HepG2 (cell line): ENCODE results near the gene ZNF213. TPM values are rescaled to one million over a fixed set of nuclear protein-coding genes. Genes with fewer than 3 reads are reported as not detected.

ENCODE experiments used
- ATAC-seq: fragments of 200-7000 bp; cut with Tn5 transposase; 3 replicates; pipeline ENCODE4 v1.9.1; 2020; ENCODE audit warnings: mild to moderate bottlenecking, moderate library complexity
- BruUV-seq: library from RNA; stranded (reverse); fragments of 400-500 nt; replicated peaks from 2 replicates; lab custom pipeline; 2021; lab: Mats Ljungman, UMichigan
- CTCF ChIA-PET: fragments of 300-600 bp; formaldehyde crosslinking; extraction: SDS; loops from one replicate; lab custom pipeline; 2021; ENCODE audit warnings: low total read pairs, inconsistent platforms, low intra/inter-chr PET ratio; lab: Yijun Ruan, JAX
- POLR2A ChIA-PET: fragments of 350-600 bp; sonication (Branson Sonifier 250); formaldehyde crosslinking; loops from one replicate; lab custom pipeline; 2020; ENCODE audit warnings: antibody characterized with exemption, inconsistent platforms; lab: Yijun Ruan, JAX
- DNase-seq: peaks from one replicate; pipeline ENCODE4 v3.0.0-alpha.2; 2015; ENCODE audit warnings: low spot score
- FAIRE-seq: peaks from 3 replicates; lab custom pipeline; 2011; peaks lifted over from hg19 to GRCh38; lab: Jason Lieb, UNC
- H2AFZ ChIP-seq: one replicate; pipeline ENCODE4 v1.6.1; 2011; ENCODE audit warnings: low read length, inconsistent platforms
- H3K27ac ChIP-seq: fragments of 300-600 bp; 3 replicates; pipeline ENCODE4 v1.8.0; 2011; ENCODE audit warnings: mixed run types, mild to moderate bottlenecking, mixed read lengths, low read length, inconsistent platforms; ENCODE audit not compliant: insufficient read depth; ENCODE audit errors: extremely low read length
- H3K27me3 ChIP-seq, 2 experiments: fragments of 200-600 bp in 1 of 2; 2 replicates in 1 of 2; 3 replicates in 1 of 2; pipeline versions ENCODE4 v1.6.0 to v1.8.0; 2011; ENCODE audit warnings: low read length in 2 of 2, mild to moderate bottlenecking in 2 of 2, moderate library complexity in 2 of 2, inconsistent platforms in 1 of 2; ENCODE audit not compliant: insufficient read depth in 2 of 2, control insufficient read depth in 1 of 2
- H3K36me3 ChIP-seq, 2 experiments: fragments of 200-600 bp in 1 of 2; replicated peaks in 1 of 2; 2 replicates in 1 of 2; 3 replicates in 1 of 2; pipeline versions ENCODE4 v1.5.1 to v1.8.0; 2011; ENCODE audit warnings: low read length in 2 of 2, inconsistent platforms in 1 of 2; ENCODE audit not compliant: insufficient read depth in 2 of 2, control insufficient read depth in 1 of 2
- H3K4me1 ChIP-seq: 2 replicates; pipeline ENCODE4 v1.5.1; 2012; ENCODE audit warnings: low read length, inconsistent platforms; ENCODE audit not compliant: insufficient read depth
- H3K4me2 ChIP-seq: 2 replicates; pipeline ENCODE4 v1.6.0; 2011; ENCODE audit warnings: low read depth, low read length, inconsistent platforms
- H3K4me3 ChIP-seq, 3 experiments: fragments of 200-600 bp in 1 of 3; sonication (generic), shearing (Covaris generic) in 1 of 3; replicated peaks in 1 of 3; 2 replicates each; pipeline ENCODE4 v1.5.1; 2011 to 2016; ENCODE audit warnings: low read length in 3 of 3, inconsistent platforms in 2 of 3, low read depth in 2 of 3, mild to moderate bottlenecking in 2 of 3, control low read depth in 1 of 3, mixed read lengths in 1 of 3; ENCODE audit not compliant: insufficient read depth in 1 of 3
- H3K79me2 ChIP-seq: one replicate; pipeline ENCODE4 v1.6.1; 2011; ENCODE audit warnings: low read length, inconsistent platforms; ENCODE audit not compliant: insufficient read depth
- H3K9ac ChIP-seq: 2 replicates; pipeline ENCODE4 v1.6.0; 2011; ENCODE audit warnings: mild to moderate bottlenecking, low read depth, low read length, inconsistent platforms; ENCODE audit not compliant: insufficient read depth
- H3K9me3 ChIP-seq: 2 replicates; pipeline ENCODE4 v1.5.1; 2012; ENCODE audit warnings: mild to moderate bottlenecking, low read length
- H4K20me1 ChIP-seq: 2 replicates; pipeline ENCODE4 v1.6.0; 2011; ENCODE audit warnings: inconsistent platforms, mild to moderate bottlenecking, low read length, moderate library complexity; ENCODE audit not compliant: insufficient read depth
- KDM6A ChIP-seq: IDR thresholded peaks from 2 replicates; pipeline ENCODE4 v1.6.1; 2016; ENCODE audit warnings: low read depth
- NONO ChIP-seq, 2 experiments: fragments of 450-650 bp in 1 of 2; sonication (generic) in 1 of 2; formaldehyde crosslinking in 1 of 2; IDR thresholded peaks in 1 of 2; conservative IDR thresholded peaks in 1 of 2; 2 replicates each; pipeline versions ENCODE4 v1.6.1 to v1.8.0; 2017 to 2022; ENCODE audit warnings: mild to moderate bottlenecking in 1 of 2, missing genetic modification reagents in 1 of 2, moderate library complexity in 1 of 2
- ZFP41 ChIP-seq: sonication (generic); formaldehyde crosslinking; IDR thresholded peaks from 2 replicates; pipeline ENCODE4 v1.4.0; 2020; ENCODE audit warnings: mild to moderate bottlenecking, missing genetic modification reagents, borderline replicate concordance
- ZNF496 ChIP-seq: sonication (generic); formaldehyde crosslinking; IDR thresholded peaks from 2 replicates; pipeline ENCODE4 v1.8.1; 2023; ENCODE audit warnings: mild to moderate bottlenecking, moderate library complexity, missing genetic modification reagents; ENCODE audit not compliant: insufficient replicate concordance
- ZNF616 ChIP-seq: sonication (generic); formaldehyde crosslinking; IDR thresholded peaks from 2 replicates; pipeline ENCODE4 v1.5.0; 2020; ENCODE audit warnings: low read depth, mild to moderate bottlenecking, missing genetic modification reagents
- ZNF773 ChIP-seq: sonication (generic); formaldehyde crosslinking; IDR thresholded peaks from 2 replicates; pipeline ENCODE4 v1.4.0; 2020; ENCODE audit warnings: missing genetic modification reagents, borderline replicate concordance
- ZSCAN9 ChIP-seq: IDR thresholded peaks from 2 replicates; pipeline ENCODE4 v1.6.1; 2016; ENCODE audit warnings: borderline replicate concordance
- WGBS: methylation state at CpG from one replicate; pipeline ENCODE4 v1.1.6; 2017; ENCODE audit warnings: low lambda C conversion rate; 5-methylcytosine and 5-hydroxymethylcytosine counted together
- in situ Hi-C: cut with HindIII; loops from 2 replicates; pipeline ENCODE4 v1.10.0; 2017; ENCODE audit warnings: low pct_unique_long_range_greater_than_20kb; ENCODE audit not compliant: extremely low pct_ligation_motif_present
- intact Hi-C: fragments of 100-400 bp; cut with micrococcal nuclease; formaldehyde crosslinking; loops from one replicate; pipeline ENCODE4 v1.10.0; 2022; ENCODE audit not compliant: unreplicated experiment
- polyA plus RNA-seq, 8 experiments: library from polyadenylated mRNA; depleted of rRNA in 3 of 8; stranded (reverse) in 7 of 8; unstranded in 1 of 8; fragments of >200 nt; fragmentation: Illumina TruSeq in 4 of 8; extraction: Trizol in 4 of 8; gene quantifications; 2 replicates each; pipeline versions ENCODE4 v1.2.1 to v1.2.3, GENCODE V29; 2011 to 2016; ENCODE audit warnings: low read depth in 4 of 8, missing spikeins in 1 of 8, mixed read lengths in 1 of 8; ENCODE audit not compliant: insufficient read depth in 1 of 8
- total RNA-seq, 5 experiments: library from RNA; depleted of rRNA; stranded (reverse); fragments of >200 nt; fragmentation: Illumina TruSeq; extraction: Trizol; gene quantifications; 2 replicates each; pipeline ENCODE4 v1.2.3, GENCODE V29; 2016; ENCODE audit warnings: low read depth in 1 of 5
- TF ChIP-seq, protein P1 (sequence below): sonication (generic); formaldehyde crosslinking; IDR thresholded peaks from 2 replicates; pipeline ENCODE4 v1.4.0; 2020; ENCODE audit warnings: mild to moderate bottlenecking, missing genetic modification reagents
- TF ChIP-seq, protein P2 (sequence below): sonication (generic); formaldehyde crosslinking; IDR thresholded peaks from 2 replicates; pipeline ENCODE4 v1.4.0; 2020; ENCODE audit warnings: missing genetic modification reagents
- TF ChIP-seq, protein P3 (sequence below): sonication (generic); formaldehyde crosslinking; IDR thresholded peaks from 2 replicates; pipeline ENCODE4 v1.8.0; 2022; ENCODE audit warnings: mild to moderate bottlenecking, missing genetic modification reagents; ENCODE audit not compliant: insufficient replicate concordance
- TF ChIP-seq, protein P4 (sequence below): sonication (generic); formaldehyde crosslinking; IDR thresholded peaks from 2 replicates; pipeline ENCODE4 v1.5.0; 2020; ENCODE audit warnings: mild to moderate bottlenecking, missing genetic modification reagents

The ZNF213 gene
- total and polyA plus RNA-seq, 2 of the 13 experiments (the other 11 are each of a cell fraction or from before 2014, with no cell fraction given): 0.59 to 0.97 TPM

DNA sequence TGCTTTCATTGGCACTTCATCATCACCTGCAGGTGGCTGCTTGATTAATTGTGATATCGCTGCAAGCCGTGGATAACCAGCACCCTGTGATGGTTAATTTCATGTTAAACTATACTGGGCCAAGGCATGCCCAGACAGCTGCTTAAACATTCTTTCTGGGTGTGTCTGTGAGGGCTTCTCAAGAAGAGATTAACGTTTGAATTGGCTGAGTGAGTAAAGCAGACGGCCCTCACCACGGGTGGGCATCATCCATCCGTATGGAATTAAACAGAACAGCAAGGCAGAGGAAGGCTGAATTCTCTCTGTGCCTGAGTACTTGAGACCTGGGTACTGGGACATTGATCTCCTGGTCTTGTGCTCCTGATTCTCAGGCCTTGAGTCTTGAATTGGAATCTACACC lies 7.1 kb upstream of the ZNF213 start:
- ATAC-seq (no peak), FAIRE-seq (no peak), DNase-seq (no peak)
- Histone ChIP-seq H3K9me3 (no peaks in the 10 kb centered on the region), H3K4me1 (peaks cover 49% of the 10 kb centered on the region), H3K36me3 (0 out of 5 replicates have a peak, but pooled peaks cover 0 to 2% of the 10 kb centered on the region in 2 experiments), H3K4me3 (no peak overlapping the region), H3K9ac (no peak overlapping the region), H2AFZ (no peak overlapping the region), H3K79me2 (no peaks in the 10 kb centered on the region), H3K27ac (no peak overlapping the region), H3K27me3 (no peaks in the 10 kb centered on the region; a peak in 1 of 5 replicates), H4K20me1 (peaks cover 5% of the 10 kb centered on the region; the same call in 1 of the 2 replicates), H3K4me2 (no peak overlapping the region)
- ChIA-PET POLR2A (interaction anchor here (1.0 to 2.8 kb wide), 2 partner anchors 22 to 44 kb away, joined by 4 to 16 read pairs; no protein-coding TSS in a partner anchor), CTCF (no interaction called here)
- no TSS peak for BruUV-seq
- intact Hi-C loops: loop anchor here (2.0 kb wide), 1 partner anchor 69 kb away; no protein-coding TSS in a partner anchor
- 96% methylated on average over 6 of the region's 6 CpGs for WGBS
- in situ Hi-C loops: no loop called here
- TF ChIP-seq KDM6A (CRISPR knock-in tag) (no peak), ZSCAN9 (no peak), ZNF616 (no peak), ZNF496 (CRISPR knock-in tag) (no peak), NONO (IDR thresholded peaks at IDR 0.05) (no peak), NONO (CRISPR knock-in tag; conservative IDR thresholded peaks at IDR 0.05) (no peak), ZFP41 (no peak), ZNF773 (no peak)
- TF ChIP-seq, protein P1, sequence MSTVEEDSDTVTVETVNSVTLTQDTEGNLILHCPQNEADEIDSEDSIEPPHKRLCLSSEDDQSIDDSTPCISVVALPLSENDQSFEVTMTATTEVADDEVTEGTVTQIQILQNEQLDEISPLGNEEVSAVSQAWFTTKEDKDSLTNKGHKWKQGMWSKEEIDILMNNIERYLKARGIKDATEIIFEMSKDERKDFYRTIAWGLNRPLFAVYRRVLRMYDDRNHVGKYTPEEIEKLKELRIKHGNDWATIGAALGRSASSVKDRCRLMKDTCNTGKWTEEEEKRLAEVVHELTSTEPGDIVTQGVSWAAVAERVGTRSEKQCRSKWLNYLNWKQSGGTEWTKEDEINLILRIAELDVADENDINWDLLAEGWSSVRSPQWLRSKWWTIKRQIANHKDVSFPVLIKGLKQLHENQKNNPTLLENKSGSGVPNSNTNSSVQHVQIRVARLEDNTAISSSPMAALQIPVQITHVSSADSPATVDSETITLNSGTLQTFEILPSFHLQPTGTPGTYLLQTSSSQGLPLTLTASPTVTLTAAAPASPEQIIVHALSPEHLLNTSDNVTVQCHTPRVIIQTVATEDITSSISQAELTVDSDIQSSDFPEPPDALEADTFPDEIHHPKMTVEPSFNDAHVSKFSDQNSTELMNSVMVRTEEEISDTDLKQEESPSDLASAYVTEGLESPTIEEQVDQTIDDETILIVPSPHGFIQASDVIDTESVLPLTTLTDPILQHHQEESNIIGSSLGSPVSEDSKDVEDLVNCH (CRISPR knock-in tag): no peak
- TF ChIP-seq, protein P2, sequence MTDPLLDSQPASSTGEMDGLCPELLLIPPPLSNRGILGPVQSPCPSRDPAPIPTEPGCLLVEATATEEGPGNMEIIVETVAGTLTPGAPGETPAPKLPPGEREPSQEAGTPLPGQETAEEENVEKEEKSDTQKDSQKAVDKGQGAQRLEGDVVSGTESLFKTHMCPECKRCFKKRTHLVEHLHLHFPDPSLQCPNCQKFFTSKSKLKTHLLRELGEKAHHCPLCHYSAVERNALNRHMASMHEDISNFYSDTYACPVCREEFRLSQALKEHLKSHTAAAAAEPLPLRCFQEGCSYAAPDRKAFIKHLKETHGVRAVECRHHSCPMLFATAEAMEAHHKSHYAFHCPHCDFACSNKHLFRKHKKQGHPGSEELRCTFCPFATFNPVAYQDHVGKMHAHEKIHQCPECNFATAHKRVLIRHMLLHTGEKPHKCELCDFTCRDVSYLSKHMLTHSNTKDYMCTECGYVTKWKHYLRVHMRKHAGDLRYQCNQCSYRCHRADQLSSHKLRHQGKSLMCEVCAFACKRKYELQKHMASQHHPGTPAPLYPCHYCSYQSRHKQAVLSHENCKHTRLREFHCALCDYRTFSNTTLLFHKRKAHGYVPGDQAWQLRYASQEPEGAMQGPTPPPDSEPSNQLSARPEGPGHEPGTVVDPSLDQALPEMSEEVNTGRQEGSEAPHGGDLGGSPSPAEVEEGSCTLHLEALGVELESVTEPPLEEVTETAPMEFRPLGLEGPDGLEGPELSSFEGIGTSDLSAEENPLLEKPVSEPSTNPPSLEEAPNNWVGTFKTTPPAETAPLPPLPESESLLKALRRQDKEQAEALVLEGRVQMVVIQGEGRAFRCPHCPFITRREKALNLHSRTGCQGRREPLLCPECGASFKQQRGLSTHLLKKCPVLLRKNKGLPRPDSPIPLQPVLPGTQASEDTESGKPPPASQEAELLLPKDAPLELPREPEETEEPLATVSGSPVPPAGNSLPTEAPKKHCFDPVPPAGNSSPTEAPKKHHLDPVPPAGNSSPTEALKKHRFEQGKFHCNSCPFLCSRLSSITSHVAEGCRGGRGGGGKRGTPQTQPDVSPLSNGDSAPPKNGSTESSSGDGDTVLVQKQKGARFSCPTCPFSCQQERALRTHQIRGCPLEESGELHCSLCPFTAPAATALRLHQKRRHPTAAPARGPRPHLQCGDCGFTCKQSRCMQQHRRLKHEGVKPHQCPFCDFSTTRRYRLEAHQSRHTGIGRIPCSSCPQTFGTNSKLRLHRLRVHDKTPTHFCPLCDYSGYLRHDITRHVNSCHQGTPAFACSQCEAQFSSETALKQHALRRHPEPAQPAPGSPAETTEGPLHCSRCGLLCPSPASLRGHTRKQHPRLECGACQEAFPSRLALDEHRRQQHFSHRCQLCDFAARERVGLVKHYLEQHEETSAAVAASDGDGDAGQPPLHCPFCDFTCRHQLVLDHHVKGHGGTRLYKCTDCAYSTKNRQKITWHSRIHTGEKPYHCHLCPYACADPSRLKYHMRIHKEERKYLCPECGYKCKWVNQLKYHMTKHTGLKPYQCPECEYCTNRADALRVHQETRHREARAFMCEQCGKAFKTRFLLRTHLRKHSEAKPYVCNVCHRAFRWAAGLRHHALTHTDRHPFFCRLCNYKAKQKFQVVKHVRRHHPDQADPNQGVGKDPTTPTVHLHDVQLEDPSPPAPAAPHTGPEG (CRISPR knock-in tag): no peak
- TF ChIP-seq, protein P3, sequence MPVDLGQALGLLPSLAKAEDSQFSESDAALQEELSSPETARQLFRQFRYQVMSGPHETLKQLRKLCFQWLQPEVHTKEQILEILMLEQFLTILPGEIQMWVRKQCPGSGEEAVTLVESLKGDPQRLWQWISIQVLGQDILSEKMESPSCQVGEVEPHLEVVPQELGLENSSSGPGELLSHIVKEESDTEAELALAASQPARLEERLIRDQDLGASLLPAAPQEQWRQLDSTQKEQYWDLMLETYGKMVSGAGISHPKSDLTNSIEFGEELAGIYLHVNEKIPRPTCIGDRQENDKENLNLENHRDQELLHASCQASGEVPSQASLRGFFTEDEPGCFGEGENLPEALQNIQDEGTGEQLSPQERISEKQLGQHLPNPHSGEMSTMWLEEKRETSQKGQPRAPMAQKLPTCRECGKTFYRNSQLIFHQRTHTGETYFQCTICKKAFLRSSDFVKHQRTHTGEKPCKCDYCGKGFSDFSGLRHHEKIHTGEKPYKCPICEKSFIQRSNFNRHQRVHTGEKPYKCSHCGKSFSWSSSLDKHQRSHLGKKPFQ (CRISPR knock-in tag): no peak
- TF ChIP-seq, protein P4, sequence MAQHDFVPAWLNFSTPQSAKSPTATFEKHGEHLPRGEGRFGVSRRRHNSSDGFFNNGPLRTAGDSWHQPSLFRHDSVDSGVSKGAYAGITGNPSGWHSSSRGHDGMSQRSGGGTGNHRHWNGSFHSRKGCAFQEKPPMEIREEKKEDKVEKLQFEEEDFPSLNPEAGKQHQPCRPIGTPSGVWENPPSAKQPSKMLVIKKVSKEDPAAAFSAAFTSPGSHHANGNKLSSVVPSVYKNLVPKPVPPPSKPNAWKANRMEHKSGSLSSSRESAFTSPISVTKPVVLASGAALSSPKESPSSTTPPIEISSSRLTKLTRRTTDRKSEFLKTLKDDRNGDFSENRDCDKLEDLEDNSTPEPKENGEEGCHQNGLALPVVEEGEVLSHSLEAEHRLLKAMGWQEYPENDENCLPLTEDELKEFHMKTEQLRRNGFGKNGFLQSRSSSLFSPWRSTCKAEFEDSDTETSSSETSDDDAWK: no peak
